WTC11 (cell line): ENCODE measurements around the gene COX5A.

Source experiments
- CTCF ChIP-seq: fragments of 200-600 bp; IDR thresholded peaks from 2 replicates; pipeline ENCODE4 v1.8.0; 2022; ENCODE audit warnings: antibody characterized with exemption
- E2F1 ChIP-seq: sonication (generic); formaldehyde crosslinking; IDR thresholded peaks from 2 replicates; pipeline ENCODE4 v1.8.0; 2022; ENCODE audit warnings: mild to moderate bottlenecking, missing genetic modification reagents
- E2F4 ChIP-seq: sonication (generic); formaldehyde crosslinking; IDR thresholded peaks from 2 replicates; pipeline ENCODE4 v1.8.1; 2022; ENCODE audit warnings: low read depth, mild to moderate bottlenecking, moderate library complexity, missing genetic modification reagents, borderline replicate concordance
- ESRRA ChIP-seq: sonication (generic); formaldehyde crosslinking; IDR thresholded peaks from 2 replicates; pipeline ENCODE4 v1.8.1; 2022; ENCODE audit warnings: mild to moderate bottlenecking, missing genetic modification reagents, borderline replicate concordance
- FOXJ3 ChIP-seq: sonication (generic); formaldehyde crosslinking; IDR thresholded peaks from 2 replicates; pipeline ENCODE4 v1.9.0; 2021; ENCODE audit warnings: missing genetic modification reagents, mild to moderate bottlenecking, borderline replicate concordance
- JUN ChIP-seq: sonication (generic); formaldehyde crosslinking; IDR thresholded peaks from 2 replicates; pipeline ENCODE4 v1.8.0; 2023; ENCODE audit warnings: mild to moderate bottlenecking, missing genetic modification reagents
- MAX ChIP-seq: sonication (generic); formaldehyde crosslinking; IDR thresholded peaks from 2 replicates; pipeline ENCODE4 v1.8.0; 2022; ENCODE audit warnings: mild to moderate bottlenecking, missing genetic modification reagents
- SP1 ChIP-seq: sonication (generic); formaldehyde crosslinking; conservative IDR thresholded peaks from 2 replicates; pipeline ENCODE4 v1.8.1; 2022; ENCODE audit warnings: missing genetic modification reagents
- TCF7 ChIP-seq: sonication (generic); formaldehyde crosslinking; IDR thresholded peaks from 2 replicates; pipeline ENCODE4 v1.8.0; 2022; ENCODE audit warnings: mild to moderate bottlenecking, low read depth, missing genetic modification reagents, moderate library complexity

- no peak for TF ChIP-seq E2F1 (CRISPR knock-in tag)
- TF ChIP-seq SP1: no peak
- no peak for TF ChIP-seq CTCF
- TF ChIP-seq E2F4: no peak
- no peak for TF ChIP-seq MAX (CRISPR knock-in tag)
- TF ChIP-seq ESRRA (CRISPR knock-in tag): no peak
- TF ChIP-seq TCF7 (CRISPR knock-in tag): no peak
- TF ChIP-seq JUN (CRISPR knock-in tag): no peak
- no peak for TF ChIP-seq FOXJ3
Measured at GRCh38 chr15:74963213-74963612, 25.3 kb upstream of the COX5A start.
